CD4-positive, alpha-beta T cell treated with Interleukin-4 for 4 hours (primary cell): ENCODE results near the gene BLM.
"Not testable (repeated sequence)": the region's sequence is repeated elsewhere in the genome, so short reads cannot be mapped to it uniquely, and the experiment has no call there.

Experiments used
- DNase-seq: peaks from one replicate; pipeline ENCODE4 v3.0.0-alpha.2; 2020

Gene BLM

DNA sequence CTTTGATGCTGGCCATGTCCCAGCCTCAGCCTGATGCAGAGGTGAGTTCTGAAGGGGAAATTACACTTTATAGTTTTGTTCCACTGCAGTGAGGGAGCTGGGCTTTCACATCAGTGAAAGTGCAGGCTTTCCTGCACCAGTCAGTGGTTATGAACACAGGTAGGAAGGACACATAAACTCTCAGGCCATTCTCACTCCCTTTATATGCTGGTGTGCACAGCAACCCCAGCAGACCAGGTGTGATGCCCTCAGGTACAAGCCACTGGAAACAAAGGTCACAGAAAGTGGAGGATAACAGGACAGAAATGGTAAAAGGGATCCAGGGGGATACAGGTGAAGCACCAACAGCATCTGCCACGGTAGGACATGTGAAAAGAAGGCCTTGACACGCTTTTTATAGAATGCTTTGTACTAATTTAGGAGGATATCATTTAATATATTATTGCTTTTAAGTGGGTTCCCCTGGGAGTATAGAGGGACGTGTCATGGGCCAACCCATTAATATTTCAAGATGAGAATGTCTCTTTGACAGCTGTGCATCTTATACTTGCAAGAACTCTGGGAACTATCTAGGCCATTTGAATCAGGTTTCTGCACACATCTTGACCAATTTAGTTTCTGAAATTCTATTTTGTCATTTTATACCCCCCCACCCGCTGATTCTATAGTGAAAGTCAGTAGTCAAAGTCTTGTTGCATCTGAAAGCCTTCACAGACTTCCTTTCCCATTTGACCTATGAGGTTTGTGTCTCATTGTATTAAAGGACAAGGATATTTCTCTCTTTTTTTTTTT is 25.0 kb upstream of the BLM start:
- DNase-seq = no peak

DNA sequence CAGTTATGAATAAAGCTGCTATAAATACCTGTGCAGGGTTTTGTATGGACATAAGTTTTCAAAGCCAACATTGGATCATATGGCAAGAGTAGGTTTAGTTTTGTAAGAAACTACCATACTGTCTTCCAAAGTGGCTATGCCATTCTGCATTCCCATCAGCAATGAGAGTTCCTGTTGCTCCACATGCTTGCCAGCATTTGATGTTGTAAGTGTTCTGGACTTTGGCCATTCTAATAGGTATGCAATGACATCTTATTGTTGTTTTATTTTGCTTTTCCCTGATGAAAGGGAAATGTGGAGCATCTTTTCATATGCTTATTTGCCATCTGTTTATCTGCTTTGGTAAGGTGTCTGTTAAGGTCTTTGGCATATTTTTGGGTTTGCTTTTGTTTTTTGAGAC is 22.2 kb upstream of the BLM start:
- no peak for DNase-seq

DNA sequence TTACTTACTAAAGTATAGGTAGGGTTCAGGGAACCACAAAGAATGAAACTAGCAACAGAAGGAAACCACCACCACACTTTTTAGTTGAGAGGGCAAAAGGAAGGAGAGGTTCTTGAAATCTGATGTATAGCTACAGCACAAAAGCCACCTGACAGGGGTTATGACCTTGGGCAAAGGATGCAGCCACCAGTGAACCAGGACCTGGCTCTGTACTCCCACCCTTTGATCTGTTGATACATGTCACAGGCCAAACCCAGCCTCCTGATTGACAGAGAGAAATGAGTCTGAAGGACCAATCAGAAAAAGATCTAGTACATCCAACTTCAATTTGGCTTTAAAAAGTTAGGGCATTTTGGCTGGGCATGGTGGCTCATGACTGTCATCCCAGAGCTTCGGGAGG is 20.0 kb upstream of the BLM start:
- DNase-seq = no peak

DNA sequence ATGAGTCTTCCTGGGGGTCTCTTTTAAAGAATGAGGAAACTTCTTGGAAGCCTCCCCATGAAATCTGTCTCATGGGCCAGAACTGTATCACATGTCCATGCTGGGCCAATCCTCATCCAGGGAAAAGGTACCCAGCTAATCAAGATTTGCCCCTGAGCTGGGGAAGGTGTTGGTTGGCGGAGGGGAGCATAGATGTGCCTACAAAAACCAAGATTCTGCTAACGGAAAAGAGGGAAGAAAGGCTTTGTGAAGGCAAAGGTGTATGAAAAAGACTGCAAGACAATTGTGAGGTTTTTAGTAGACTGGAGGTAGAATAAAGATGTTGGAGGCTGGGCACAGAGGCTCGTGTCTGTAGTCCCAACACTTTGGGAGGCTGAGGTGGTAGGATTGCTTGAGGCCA is 18.5 kb upstream of the BLM start:
- no peak for DNase-seq

DNA sequence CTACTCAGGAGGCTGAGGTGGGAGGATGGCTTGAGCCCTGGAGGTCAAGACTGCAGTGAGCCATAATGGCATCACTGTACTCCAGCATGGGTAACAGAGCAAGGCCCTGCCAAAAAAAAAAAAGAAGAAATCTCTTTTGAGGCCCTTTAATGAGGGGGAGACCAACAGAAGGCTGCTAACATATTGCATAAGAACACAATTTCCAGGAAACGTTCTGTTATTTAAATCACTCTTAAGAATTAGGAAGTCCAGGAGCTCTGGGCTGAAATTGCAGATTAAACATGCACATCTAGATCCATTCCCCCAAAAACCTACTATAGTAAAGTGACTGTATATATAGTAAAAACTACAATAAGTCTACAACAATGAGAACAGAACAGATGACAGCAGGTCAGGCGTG is 16.1 kb upstream of the BLM start:
- DNase-seq = no peak

DNA sequence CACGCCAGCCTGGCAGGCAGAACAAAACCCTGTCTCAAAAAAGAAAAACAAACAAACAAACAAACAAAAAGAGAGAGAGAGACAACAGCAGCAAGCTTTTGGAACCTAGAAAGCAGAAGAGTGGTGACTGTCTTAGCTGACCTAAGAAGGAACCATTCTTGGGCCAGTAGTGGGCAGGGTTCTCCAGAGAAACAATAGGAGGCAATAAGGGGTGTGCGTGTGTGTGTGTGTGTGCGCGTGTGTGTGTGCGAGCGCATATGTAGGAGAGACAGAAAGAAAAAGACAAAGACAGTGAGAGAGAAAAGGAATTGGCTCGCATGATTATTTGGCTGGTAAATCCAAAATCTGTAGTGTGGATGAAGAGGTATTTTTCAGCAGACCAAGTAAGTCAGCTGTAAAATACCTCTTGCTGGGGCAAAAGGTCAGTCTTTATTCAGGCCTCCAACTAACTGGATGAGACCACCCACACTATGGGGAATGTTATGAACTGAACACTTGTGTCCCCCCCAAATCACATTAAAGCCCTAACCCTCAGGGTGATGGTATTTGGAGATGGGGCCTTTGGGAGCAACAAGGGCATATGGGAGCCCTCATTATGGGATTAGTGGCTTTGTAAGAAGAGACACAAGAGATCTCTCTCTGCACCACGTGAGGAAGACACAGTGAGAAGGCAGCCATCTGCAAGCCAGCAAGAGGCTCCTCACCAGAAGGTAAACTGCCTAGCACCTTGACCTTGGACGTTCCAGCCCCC is 15.1 kb upstream of the BLM start:
- no peak for DNase-seq

DNA sequence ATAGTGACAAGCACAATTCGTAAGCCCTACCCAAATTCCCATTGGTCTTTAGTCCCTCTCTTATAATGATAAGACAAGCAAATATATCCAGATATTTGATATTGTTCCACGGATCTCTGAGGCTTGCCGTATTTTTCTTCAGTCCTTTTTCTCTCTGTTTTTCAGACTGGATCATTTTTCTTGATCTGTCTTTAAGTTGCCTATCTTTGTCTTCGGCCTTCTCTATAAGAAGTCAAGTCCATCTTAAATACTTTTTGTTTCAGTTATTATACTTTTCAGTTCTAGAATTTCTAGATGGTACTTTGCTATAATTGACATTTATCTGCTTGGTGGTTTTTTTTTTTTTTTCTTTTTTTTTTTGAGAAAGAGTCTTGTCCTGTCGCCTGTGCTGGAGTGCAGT is 13.7 kb upstream of the BLM start:
- no peak for DNase-seq

DNA sequence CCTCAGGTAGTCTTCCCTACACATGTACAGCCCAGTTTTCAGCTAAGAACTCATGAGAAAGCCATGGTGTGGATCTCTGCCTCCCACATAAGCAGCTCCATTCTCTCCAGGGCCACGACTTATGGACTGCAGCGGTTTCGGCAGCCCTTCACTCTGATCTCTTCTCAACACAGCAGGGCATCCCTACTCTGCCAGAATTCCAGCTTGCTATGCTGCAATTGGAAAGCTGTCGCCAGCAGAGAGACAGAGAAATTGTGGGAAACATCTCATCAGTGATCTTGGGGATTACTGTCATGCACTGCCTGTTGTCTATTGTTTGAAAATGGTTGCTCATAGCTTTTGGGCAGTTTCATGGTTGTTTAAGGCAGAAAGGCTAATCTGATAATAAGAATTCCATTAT is 11.9 kb upstream of the BLM start:
- DNase-seq = no peak

DNA sequence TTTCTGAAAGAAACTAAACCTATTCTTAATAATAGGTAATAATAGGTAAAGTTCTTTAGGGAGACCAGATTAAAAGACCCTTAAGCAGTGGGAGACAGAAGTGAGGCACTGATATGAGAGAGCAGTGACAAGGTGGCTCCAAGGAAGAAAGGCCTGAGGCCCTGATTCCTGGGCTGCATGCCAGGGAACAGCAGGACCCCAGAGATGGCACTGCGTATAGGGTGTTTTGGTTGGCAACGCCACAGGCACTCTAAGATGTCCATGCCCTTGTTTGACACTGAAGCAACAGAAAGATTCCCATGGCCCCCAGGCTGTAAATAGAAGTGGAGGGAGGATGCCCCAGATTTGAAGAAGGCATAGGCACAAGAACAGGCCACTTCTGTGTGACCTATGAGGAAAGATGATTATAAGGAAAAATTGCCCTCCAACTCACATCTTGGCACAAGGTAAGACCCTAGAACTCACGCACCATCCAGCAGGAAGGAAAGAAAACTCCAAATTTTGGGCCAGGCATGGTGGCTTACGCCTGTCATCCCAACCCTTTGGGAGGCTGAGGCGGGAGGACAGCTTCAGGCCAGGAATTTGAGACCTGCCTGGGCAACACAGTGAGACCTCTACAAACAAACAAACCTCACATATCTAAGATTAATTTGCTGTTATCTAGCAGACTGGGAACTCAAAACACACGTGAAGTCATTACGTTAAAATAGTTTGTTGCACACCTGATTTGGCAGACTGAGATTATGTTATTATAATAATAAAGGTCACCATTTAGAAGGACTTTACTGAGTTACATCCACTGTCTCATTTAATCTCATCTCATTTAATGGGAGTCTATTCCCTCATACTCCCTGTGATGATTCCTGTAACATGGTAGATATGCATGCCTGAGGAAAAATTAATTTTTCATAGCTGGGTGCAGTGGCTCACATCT is 10.5 kb upstream of the BLM start:
- DNase-seq = no peak

DNA sequence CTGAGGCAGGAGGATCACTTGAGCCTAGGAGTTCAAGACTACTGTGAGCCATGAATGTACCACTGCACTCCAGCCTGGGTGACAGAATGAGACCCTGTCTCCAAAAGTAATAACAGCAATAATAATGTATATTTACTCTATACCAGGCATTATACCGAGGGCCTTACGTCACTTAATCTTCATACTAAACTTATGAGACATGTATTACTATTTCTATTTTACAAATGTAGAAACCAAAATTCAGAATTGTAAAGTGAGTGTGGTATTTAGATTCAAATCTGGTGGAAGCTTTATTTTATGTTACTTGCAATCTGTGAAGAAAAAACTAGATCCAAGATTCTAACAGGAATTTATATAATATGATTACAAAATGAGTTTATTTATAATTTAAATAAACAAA is 9.7 kb upstream of the BLM start:
- DNase-seq = no peak

DNA sequence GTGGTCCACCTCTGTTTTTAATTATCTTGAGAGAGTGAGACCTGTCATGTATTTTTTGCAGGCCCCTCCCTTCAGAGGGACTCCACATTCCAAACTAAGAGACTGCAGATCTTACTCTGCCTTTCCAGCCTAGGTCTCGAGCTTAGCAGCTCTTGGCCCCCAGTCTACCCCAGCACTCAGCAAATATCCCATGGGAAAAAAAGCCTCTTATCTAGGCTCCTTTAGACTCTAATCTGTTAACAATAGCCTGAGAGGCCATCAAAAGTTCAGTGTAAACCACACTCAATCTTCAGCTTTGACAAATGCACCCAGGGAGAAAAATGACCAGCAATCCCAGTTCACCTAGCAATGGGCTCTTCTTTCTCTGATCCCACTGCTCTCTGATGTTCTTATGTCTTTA is 8.6 kb upstream of the BLM start:
- no peak for DNase-seq

DNA sequence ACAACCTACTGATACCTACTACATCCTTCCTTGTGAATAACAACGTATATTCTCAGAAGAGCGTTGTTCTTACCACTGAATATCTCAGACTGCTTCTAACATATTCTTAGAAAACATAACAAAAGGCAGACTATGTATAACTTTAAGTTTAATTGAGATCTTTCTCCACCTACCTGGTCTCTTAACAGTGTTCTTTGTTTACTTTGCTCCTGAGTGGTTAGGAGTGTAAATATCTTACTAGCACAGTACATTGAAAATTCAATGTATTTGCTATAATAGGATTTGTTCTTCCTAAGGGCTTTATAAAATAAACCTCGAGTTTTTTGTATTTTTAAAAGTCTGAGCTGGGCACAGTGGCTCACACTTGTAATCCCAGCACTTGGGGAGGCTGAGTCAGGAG is 7.9 kb upstream of the BLM start:
- no peak for DNase-seq

DNA sequence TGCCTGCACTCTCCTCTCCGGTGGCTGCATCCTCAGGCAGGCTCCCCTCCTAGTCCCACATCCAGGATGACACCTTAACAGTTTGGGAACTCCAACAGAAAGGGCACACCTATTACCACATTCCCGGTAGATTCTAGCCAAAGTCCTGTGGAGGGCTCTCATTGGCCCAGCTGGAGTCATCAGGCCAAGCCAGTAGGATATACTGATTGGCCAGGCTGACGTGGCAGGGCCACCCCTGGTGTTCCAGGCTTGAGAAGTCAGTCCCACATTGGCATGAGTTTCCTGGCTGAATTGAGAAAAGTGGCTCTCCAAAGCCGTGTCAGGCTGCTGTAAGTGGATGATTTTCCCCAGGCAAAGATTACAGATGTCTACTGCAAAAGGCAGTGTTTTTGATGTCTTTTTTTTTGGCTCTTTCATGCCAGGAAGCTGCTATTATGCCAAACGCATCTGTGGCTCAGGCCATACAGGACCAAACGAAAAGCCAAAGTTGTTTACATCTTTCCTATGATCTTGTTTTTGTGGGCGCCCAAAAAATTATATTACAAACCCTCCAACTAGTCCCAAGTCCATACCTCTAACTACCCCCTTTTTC is 6.6 kb upstream of the BLM start:
- no peak for DNase-seq

DNA sequence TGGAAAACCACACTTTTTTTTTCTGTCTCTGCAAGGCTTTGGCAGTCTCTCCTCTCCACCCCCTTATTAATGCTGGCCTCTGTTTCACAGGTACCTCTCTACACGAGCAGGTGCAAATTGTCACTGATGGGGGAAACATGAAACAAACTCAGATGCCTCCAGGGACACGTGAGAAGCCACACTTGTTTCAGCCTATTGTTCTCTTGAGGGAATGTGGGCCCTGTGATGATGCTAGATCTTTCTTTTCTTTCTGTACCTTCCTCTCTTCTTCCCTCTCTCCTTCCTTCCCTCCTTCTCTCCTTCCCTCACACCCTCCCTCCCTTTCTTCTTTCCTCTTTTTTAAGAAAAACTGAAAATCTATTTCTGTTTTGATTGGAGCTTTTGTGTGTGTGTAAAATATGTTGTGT is 5.7 kb upstream of the BLM start:
- DNase-seq = no peak

DNA sequence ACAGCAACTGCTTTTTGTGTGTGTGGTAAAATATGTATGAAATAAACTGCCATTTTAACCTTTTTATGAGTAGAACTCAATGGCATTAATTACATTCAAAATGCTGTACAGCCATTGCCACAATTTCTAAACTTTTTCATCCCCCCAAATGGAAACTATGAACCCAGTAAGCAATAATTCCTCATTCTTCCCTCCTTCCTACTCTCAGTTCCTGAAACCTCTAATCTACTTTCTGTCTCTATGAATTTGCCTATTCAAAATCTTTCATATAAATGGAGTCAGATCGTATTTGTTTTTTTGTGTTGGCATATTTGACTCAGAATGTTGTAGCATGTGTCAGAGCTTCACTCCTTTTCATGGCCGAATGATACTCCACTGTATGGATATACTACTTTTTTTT is 5.3 kb upstream of the BLM start:
- DNase-seq = no peak

DNA sequence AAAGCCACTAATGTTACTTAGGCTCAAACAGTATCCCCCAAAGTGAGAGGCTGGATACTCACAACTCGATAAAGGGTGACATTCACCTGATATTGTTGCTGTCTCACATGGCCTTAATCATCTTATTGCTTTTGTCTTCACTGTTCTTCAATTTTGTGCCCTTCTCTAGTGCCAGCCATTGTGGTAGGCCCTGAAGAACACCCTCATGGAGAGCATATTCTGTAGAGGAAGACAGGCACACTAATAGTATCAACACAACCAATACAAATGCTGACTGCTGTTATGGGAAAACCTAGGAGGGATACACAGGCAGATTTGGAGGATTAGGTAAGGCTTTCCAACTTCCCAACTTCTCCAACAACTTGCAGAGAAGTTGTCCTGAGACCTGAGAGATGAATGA is 4.1 kb upstream of the BLM start:
- no peak for DNase-seq

DNA sequence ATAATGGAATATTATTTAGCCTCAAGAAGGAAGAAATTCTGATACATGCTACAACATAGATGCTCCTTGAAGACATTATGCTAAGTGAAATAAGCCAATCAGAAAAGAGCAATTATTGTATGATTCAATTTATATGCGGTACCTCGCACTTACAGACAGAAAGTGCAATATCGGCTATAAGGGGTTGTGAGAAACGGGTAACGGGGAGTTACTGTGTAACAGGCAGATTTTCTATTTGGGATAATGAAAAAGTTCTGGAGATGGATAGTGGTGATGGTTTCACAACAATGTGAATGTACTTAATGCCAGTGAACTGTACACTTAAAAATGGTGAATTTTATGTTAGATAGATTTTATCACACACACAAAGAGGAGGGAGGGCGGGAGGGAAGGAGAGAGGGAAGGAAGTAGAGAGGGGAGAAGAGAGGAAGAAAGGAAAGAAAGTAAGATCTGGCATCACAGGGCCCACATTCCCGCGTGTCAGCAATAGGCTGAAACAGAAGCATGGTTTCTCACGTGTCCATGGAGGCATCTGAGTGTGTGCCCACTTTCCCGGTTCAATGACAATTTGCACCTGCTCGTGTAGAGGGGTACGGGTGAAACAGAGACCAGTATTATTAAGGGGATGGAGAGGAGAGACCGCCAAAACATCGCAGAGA is 700 bp upstream of the BLM start:
- no peak for DNase-seq

DNA sequence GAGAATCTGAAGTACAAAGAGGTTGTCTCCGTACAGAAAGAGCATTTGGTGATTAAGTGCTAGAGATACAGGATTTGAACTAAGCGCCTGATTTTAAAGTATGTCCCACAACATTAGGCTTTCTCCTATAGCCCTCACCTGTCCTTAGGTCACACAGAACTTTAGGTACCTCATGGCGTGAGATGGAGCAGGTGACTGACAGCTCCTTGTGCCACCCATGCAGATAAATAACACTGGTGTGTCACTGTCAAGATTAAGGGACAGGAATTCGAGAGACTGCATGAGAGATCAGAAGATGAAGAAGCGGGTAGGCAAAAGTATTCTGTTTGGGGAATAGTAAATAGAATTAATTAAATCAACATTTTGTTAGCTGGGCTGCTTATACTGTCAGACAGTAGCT is 1.1 kb downstream of the BLM start:
- no peak for DNase-seq

DNA sequence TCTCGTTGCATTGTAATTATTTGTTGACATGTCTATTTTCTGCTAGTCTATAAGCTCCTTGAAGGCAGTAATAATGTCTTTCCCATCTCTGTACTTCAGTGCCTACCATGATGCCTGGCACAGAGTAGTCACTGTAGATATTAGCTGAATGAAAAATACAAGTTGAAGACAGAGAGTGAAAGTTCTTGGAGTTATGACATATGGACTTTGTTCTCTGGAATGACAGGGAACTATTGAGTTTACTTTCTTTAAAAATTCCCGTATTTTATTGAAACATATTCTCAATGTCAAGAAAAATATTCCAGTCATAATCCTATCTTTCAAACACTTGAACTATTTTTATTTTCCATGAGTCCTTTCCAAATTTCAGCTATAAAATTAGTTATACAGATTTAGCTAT is 3.0 kb downstream of the BLM start:
- no peak for DNase-seq

DNA sequence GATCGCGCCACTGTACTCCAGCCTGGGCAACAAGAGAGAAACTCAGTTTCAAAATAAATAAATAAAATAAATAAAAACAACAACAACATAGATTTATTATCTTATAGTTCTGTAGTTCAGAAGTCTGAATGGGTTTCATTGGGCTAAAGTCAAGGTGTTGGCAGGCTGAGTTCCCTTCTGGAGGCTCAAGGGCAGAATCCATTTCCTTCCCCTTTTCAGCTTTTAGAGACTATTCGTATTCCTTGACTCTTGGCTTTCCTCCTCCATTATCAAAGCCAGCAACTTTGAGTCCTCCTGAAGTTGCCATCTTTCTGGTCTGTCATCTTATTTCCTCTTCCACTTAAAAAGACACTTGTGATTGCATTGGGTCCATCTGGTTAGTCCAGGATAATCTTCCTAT is 12.1 kb downstream of the BLM start:
- DNase-seq = no peak

DNA sequence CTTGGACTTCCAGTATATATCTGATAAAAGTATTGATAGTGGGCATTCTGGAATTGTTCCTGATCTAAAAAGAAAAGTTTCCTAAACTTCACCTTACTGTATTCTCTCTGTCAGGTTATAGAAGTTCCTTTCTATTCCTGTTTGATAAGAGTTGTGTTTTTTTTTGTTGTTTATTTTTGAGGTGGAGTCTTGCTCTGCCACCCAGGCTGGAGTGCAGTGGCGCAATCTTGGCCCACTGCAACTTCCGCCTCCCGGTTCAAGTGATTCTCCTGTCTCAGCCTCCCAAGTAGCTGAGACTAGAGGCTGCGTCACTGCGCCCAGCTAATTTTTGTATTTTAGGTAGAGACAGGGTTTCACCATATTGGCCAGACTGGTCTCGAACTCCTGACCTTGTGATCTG is 13.1 kb downstream of the BLM start:
- DNase-seq = no peak

DNA sequence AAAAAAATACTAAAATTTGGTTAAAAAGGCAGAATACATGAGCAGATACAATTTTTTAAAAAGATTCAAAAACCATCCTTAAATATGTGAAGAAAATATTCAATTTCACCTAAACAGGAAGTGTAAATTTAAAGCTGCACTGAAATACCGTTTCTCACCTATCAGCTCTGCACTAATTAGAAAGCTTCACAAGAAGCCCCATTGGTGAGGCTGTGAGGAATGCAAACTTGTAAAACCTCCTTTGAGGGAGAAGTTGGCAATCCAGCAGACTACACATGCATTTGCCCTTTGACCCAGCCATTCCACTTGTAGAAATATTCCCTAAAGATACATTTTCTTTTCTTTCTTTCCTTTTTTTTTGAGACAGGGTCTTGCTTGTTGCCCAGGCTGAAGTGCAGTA is 18.8 kb downstream of the BLM start:
- DNase-seq = no peak

DNA sequence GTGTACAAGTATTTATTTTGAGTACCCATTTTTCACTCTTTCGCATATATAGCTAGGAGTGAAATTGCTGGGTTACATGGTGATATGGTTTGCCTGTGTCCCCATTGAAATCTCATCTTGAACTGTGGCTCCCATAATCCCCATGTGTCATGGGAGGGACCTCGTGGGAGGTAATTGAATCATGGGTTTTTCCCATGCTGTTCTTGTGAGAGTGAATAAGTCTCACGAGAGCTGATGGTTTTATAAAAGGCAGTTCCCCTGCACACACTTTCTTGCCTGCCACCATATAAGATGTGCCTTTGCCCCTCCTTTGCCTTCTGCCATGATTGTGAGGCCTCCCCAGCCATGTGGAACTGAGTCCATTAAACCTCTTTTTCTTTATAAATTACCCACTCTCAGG is 23.4 kb downstream of the BLM start:
- not testable (repeated sequence) for DNase-seq
